H9 (cell line): ENCODE data around the gene GALNT15. TPM values are rescaled to one million over a fixed set of nuclear protein-coding genes. Genes with fewer than 3 reads are reported as not detected.

Experiments used
- DNase-seq: peaks from one replicate; pipeline ENCODE4 v3.0.0-alpha.2; 2017
- H2AFZ ChIP-seq: one replicate; pipeline ENCODE4 v1.6.1; 2013; ENCODE audit warnings: mild to moderate bottlenecking, low read length, control low read depth, moderate library complexity
- H2AK5ac ChIP-seq: 2 replicates; pipeline ENCODE4 v1.6.1; 2013; ENCODE audit warnings: low read length, control low read depth, mixed read lengths; ENCODE audit not compliant: insufficient read length
- H2BK120ac ChIP-seq: one replicate; pipeline ENCODE4 v1.6.1; 2013; ENCODE audit warnings: low read depth, mild to moderate bottlenecking, low read length, control low read depth, inconsistent platforms; ENCODE audit not compliant: poor library complexity, severe bottlenecking
- H2BK12ac ChIP-seq: 2 replicates; pipeline ENCODE4 v1.6.1; 2013; ENCODE audit warnings: low read length, control low read depth, mixed read lengths, low read depth; ENCODE audit not compliant: insufficient read length
- H2BK15ac ChIP-seq: 2 replicates; pipeline ENCODE4 v1.6.1; 2013; ENCODE audit warnings: low read depth, low read length, control low read depth
- H2BK20ac ChIP-seq: one replicate; pipeline ENCODE4 v1.6.1; 2013; ENCODE audit warnings: low read depth, mild to moderate bottlenecking, low read length, control low read depth, inconsistent platforms; ENCODE audit not compliant: poor library complexity, severe bottlenecking
- H2BK5ac ChIP-seq: 2 replicates; pipeline ENCODE4 v1.6.1; 2013; ENCODE audit warnings: low read length, control low read depth, mixed read lengths; ENCODE audit not compliant: insufficient read length
- H3K14ac ChIP-seq: 2 replicates; pipeline ENCODE4 v1.6.1; 2013; ENCODE audit warnings: low read length, control low read depth; ENCODE audit not compliant: insufficient read depth
- H3K18ac ChIP-seq: 2 replicates; pipeline ENCODE4 v1.6.1; 2013; ENCODE audit warnings: low read depth, mild to moderate bottlenecking, mixed read lengths, low read length, control low read depth; ENCODE audit not compliant: insufficient read length
- H3K23ac ChIP-seq: 2 replicates; pipeline ENCODE4 v1.6.1; 2013; ENCODE audit warnings: low read length, control low read depth, mixed read lengths, low read depth; ENCODE audit not compliant: insufficient read length
- H3K23me2 ChIP-seq: 2 replicates; pipeline ENCODE4 v1.6.1; 2013; ENCODE audit warnings: low read depth, mild to moderate bottlenecking, mixed read lengths, low read length, control low read depth; ENCODE audit not compliant: insufficient read length, poor library complexity, severe bottlenecking
- H3K27ac ChIP-seq: 2 replicates; pipeline ENCODE4 v1.5.1; 2013; ENCODE audit warnings: low read length, control low read depth, mixed read lengths, low read depth; ENCODE audit not compliant: insufficient read length
- H3K27me3 ChIP-seq: 2 replicates; pipeline ENCODE4 v1.6.1; 2013; ENCODE audit warnings: low read length, control low read depth, inconsistent platforms; ENCODE audit not compliant: insufficient read depth
- H3K4ac ChIP-seq: 2 replicates; pipeline ENCODE4 v1.6.1; 2013; ENCODE audit warnings: low read depth, mild to moderate bottlenecking, control low read depth, inconsistent platforms, low read length, moderate library complexity
- H3K4me1 ChIP-seq: 2 replicates; pipeline ENCODE4 v1.6.1; 2013; ENCODE audit warnings: low read length, control low read depth, inconsistent platforms; ENCODE audit not compliant: insufficient read depth
- H3K4me2 ChIP-seq: 2 replicates; pipeline ENCODE4 v1.6.1; 2013; ENCODE audit warnings: low read length, control low read depth, mixed read lengths; ENCODE audit not compliant: insufficient read length, insufficient read depth
- H3K56ac ChIP-seq: 2 replicates; pipeline ENCODE4 v1.6.1; 2013; ENCODE audit warnings: low read depth, mild to moderate bottlenecking, mixed read lengths, low read length, control low read depth; ENCODE audit not compliant: insufficient read length
- H3K79me1 ChIP-seq: 2 replicates; pipeline ENCODE4 v1.6.1; 2013; ENCODE audit warnings: low read depth, mild to moderate bottlenecking, moderate library complexity, low read length, control low read depth, inconsistent platforms; ENCODE audit not compliant: insufficient read depth, poor library complexity, severe bottlenecking
- H3K79me2 ChIP-seq: 2 replicates; pipeline ENCODE4 v1.6.1; 2013; ENCODE audit warnings: low read length, control low read depth, inconsistent platforms; ENCODE audit not compliant: insufficient read depth
- H3K9ac ChIP-seq: 2 replicates; pipeline ENCODE4 v1.6.1; 2013; ENCODE audit warnings: low read length, control low read depth, mixed read lengths; ENCODE audit not compliant: insufficient read length; ENCODE audit errors: extremely low read depth
- H3K9me3 ChIP-seq: one replicate; pipeline ENCODE4 v1.6.1; 2013; ENCODE audit warnings: low read depth, low read length, inconsistent platforms; ENCODE audit not compliant: control insufficient read depth
- H3T11ph ChIP-seq: one replicate; pipeline ENCODE4 v1.6.1; 2013; ENCODE audit warnings: mild to moderate bottlenecking, low read length, control low read depth, inconsistent platforms
- H4K20me1 ChIP-seq: one replicate; pipeline ENCODE4 v1.6.1; 2013; ENCODE audit not compliant: control insufficient read depth, insufficient read length, insufficient read depth
- H4K5ac ChIP-seq: 2 replicates; pipeline ENCODE4 v1.6.1; 2013; ENCODE audit warnings: low read depth, mild to moderate bottlenecking, mixed read lengths, low read length, control low read depth; ENCODE audit not compliant: insufficient read length
- H4K8ac ChIP-seq: replicated peaks from 2 replicates; pipeline ENCODE4 v1.6.1; 2013; ENCODE audit warnings: low read length, control low read depth, mixed read lengths, low read depth; ENCODE audit not compliant: insufficient read length
- H4K91ac ChIP-seq: 2 replicates; pipeline ENCODE4 v1.6.1; 2013; ENCODE audit warnings: low read depth, mild to moderate bottlenecking, moderate library complexity, mixed read lengths, low read length, control low read depth; ENCODE audit not compliant: insufficient read length
- H3K27ac Mint-ChIP-seq, 3 experiments: 2 replicates in 2 of 3; 3 replicates in 1 of 3; pipeline ENCODE4 v1.8.0; 2020 to 2021; ENCODE audit warnings: mixed read lengths in 3 of 3, mild to moderate bottlenecking in 1 of 3, moderate library complexity in 1 of 3
- H3K27me3 Mint-ChIP-seq: 2 replicates; pipeline ENCODE4 v1.8.0; 2021; ENCODE audit warnings: low read depth, mild to moderate bottlenecking, moderate library complexity, mixed read lengths
- H3K36me3 Mint-ChIP-seq, 3 experiments: 2 replicates in 2 of 3; 3 replicates in 1 of 3; pipeline ENCODE4 v1.8.0; 2020 to 2021; ENCODE audit warnings: low read depth in 3 of 3, mixed read lengths in 3 of 3; ENCODE audit not compliant: insufficient read depth in 1 of 3
- H3K4me1 Mint-ChIP-seq, 2 experiments: 2 replicates each; pipeline ENCODE4 v1.8.0; 2020; ENCODE audit warnings: mixed read lengths in 2 of 2
- H3K4me3 Mint-ChIP-seq, 2 experiments: 2 replicates in 1 of 2; 3 replicates in 1 of 2; pipeline ENCODE4 v1.8.0; 2020 to 2021; ENCODE audit warnings: mild to moderate bottlenecking in 2 of 2, mixed read lengths in 2 of 2, moderate library complexity in 1 of 2
- H3K9me3 Mint-ChIP-seq, 2 experiments: 2 replicates in 1 of 2; 3 replicates in 1 of 2; pipeline ENCODE4 v1.8.0; 2020; ENCODE audit warnings: mild to moderate bottlenecking in 2 of 2, mixed read lengths in 2 of 2, moderate library complexity in 1 of 2
- WGBS: extraction: QIAGEN DNeasy Blood & Tissue Kit; methylation state at CpG from one replicate; pipeline ENCODE4 v1.1.7; 2013; ENCODE audit warnings: missing lambda C conversion rate, low lambda C conversion rate, mixed read lengths; ENCODE audit not compliant: insufficient read length; ENCODE audit errors: extremely low coverage; 5-methylcytosine and 5-hydroxymethylcytosine counted together
- total RNA-seq: library from RNA; stranded (reverse); gene quantifications from 2 replicates; pipeline ENCODE4 v1.2.1, GENCODE V29; 2021
- TF ChIP-seq, protein P1 (sequence below): fragments of 200-600 bp; sonication (generic); conservative IDR thresholded peaks from 3 replicates; pipeline ENCODE4 v1.8.0; 2021; ENCODE audit warnings: antibody characterized with exemption, mild to moderate bottlenecking

Gene GALNT15
- total RNA-seq, 1 experiment from 2014 or later, result 0.04 TPM

DNA sequence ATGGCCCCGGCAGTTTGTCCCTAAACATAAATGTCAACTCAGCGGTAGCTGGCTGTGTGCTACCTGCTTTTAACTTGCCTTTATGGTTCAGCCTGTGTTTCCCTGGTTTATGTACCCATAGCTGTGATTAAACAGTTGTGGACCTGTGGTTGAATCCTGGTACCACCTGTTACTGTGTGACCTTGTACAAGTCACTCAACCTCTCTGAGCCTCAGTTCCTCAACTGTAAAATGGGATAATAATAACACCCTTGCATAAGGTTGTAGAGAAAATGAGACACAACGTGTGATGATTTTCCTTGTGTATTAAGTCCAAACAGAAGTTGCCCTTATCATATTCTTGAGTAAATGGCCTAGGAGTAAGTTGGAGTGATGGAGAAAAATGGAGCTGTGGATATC is 6.3 kb downstream of the GALNT15 start:
- Histone ChIP-seq H3K27me3 (no peaks in the 10 kb centered on the region), H3K79me2 (no peaks in the 10 kb centered on the region), H3K23ac (no peak overlapping the region), H2BK20ac (no peak overlapping the region), H3K18ac (no peak overlapping the region), H3K27ac (no peak overlapping the region), H2BK5ac (no peak overlapping the region), H2AK5ac (no peak overlapping the region), H3K56ac (no peak overlapping the region), H3K4me1 (no peaks in the 10 kb centered on the region), H3T11ph (no peak overlapping the region), H3K9me3 (no peaks in the 10 kb centered on the region), H4K91ac (no peak overlapping the region), H2BK12ac (no peak overlapping the region), H4K5ac (no peak overlapping the region), H3K23me2 (no peaks in the 10 kb centered on the region), H3K14ac (no peak overlapping the region), H4K20me1 (no peaks in the 10 kb centered on the region), H3K4ac (no peak overlapping the region), H2BK15ac (no peak overlapping the region), H3K79me1 (no peaks in the 10 kb centered on the region), H3K4me2 (no peak overlapping the region), H2AFZ (no peak overlapping the region), H3K9ac (no peak overlapping the region), H2BK120ac (no peak overlapping the region), H4K8ac (no peak overlapping the region)
- H3K9me3 Mint-ChIP-seq, result no peaks in the 10 kb centered on the region
- no CpG with 5 or more reads among the region's 3 CpGs for WGBS
- H3K4me3 Mint-ChIP-seq, result no peak overlapping the region
- H3K27ac Mint-ChIP-seq, result no peak overlapping the region
- H3K27me3 Mint-ChIP-seq, result peaks cover 14% of the 10 kb centered on the region
- TF ChIP-seq, protein P1, sequence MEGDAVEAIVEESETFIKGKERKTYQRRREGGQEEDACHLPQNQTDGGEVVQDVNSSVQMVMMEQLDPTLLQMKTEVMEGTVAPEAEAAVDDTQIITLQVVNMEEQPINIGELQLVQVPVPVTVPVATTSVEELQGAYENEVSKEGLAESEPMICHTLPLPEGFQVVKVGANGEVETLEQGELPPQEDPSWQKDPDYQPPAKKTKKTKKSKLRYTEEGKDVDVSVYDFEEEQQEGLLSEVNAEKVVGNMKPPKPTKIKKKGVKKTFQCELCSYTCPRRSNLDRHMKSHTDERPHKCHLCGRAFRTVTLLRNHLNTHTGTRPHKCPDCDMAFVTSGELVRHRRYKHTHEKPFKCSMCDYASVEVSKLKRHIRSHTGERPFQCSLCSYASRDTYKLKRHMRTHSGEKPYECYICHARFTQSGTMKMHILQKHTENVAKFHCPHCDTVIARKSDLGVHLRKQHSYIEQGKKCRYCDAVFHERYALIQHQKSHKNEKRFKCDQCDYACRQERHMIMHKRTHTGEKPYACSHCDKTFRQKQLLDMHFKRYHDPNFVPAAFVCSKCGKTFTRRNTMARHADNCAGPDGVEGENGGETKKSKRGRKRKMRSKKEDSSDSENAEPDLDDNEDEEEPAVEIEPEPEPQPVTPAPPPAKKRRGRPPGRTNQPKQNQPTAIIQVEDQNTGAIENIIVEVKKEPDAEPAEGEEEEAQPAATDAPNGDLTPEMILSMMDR, result no peak
- H3K36me3 Mint-ChIP-seq, result no peaks in the 10 kb centered on the region; a peak in 1 of 7 replicates
- DNase-seq, result no peak
- H3K4me1 Mint-ChIP-seq, result peaks cover 8 to 23% of the 10 kb centered on the region in 2 experiments
